H1 (cell line): ENCODE results near the gene TSC2. TPM values are rescaled to one million over a fixed set of nuclear protein-coding genes. Genes with fewer than 3 reads are reported as not detected.

ENCODE experiments used
- BACH1 ChIP-seq: IDR thresholded peaks from 2 replicates; pipeline ENCODE4 v1.6.1; 2012; ENCODE audit warnings: low read length, improper control_type of control experiment
- RFX5 ChIP-seq: IDR thresholded peaks from 2 replicates; pipeline ENCODE4 v1.6.1; 2011; ENCODE audit warnings: low read depth, low read length, improper control_type of control experiment, borderline replicate concordance
- TAF1 ChIP-seq: IDR thresholded peaks from 2 replicates; pipeline ENCODE4 v1.6.1; 2011; ENCODE audit warnings: mild to moderate bottlenecking, low read depth, low read length
- ZNF274 ChIP-seq: IDR thresholded peaks from 2 replicates; pipeline ENCODE4 v1.7.0; 2012; ENCODE audit warnings: low read length, borderline replicate concordance; ENCODE audit errors: extremely low read depth
- polyA plus RNA-seq, 7 experiments: library from polyadenylated mRNA; depleted of rRNA in 3 of 7; stranded (reverse) in 5 of 7; unstranded in 2 of 7; fragments of >200 nt in 5 of 7; fragments of 200-250 nt in 2 of 7; gene quantifications; 1 replicate in 5 of 7; 2 replicates in 1 of 7; 4 replicates in 1 of 7; pipeline versions ENCODE4 v1.2.1 to v1.2.3, GENCODE V29; 2011 to 2013; ENCODE audit warnings: missing spikeins in 2 of 7, mixed read lengths in 2 of 7
- total RNA-seq: library from RNA; stranded (reverse); fragmentation: NEBNext Ultra II Directional; extraction: Animal tissue kit (Norgen Biotek cat#: 25700); gene quantifications from 2 replicates; pipeline ENCODE4 v1.2.1, GENCODE V29; 2021

The TSC2 gene
- total and polyA plus RNA-seq, 2 of the 8 experiments (the other 6 are each of a cell fraction or from before 2014, with no cell fraction given): 65.9 to 96.6 TPM

DNA sequence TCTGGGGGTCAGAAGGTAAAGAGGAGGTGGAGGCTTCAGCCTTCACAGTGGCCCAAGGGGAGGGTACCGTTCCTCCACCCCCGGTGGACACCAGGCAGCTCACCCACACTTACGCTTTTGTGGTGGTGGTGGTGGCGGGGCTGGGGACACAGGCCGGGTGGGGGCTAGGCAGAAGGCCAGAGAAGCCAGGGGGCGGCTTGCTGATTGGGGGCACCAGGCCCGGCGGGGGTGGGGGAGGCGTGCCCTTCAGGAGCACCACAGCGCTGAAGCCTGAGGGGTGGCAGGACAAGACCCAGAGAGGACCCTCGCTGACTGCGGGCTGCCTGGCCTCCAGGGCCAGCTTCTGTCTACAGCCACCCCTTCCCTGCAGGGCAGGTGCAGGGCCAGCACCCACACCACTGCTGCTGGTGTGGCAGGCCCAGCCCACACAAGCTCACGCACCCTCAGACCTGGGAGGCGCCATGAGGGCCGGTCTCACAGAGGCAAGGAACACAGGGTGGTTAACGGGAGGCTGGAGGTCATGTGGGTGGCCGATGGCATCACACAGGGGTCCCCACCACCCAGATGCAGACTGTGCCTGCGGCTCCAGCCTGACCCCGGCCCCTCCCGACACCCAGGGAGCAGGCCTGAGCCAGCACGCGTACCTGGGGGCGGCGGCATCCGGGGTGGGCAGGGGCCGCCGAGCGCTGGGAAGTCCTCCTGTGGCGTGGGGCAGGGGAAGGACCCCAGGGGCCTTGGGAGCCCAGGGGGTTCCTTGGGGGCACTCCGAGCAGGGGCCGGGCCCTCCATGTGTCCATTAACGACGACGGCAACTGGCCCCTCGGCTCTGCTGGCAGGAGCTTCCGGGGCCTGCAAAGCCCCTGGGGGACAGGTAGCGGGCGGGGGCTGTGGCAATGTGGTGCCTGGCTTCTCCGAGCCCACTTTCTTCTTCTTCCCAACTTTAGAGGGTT lies 48.7 kb upstream of the TSC2 start (continued):
- TF ChIP-seq ZNF274 (no peak), TAF1 (no peak), RFX5 (no peak), BACH1 (no peak)
